HG03354 (cell line): Measurements from ENCODE around the gene GLRX3.

Experiments used
- ATAC-seq: cut with Tn5 transposase; IDR thresholded peaks from one replicate; pipeline ENCODE4 v1.9.1; 2021; ENCODE audit warnings: mild to moderate bottlenecking; ENCODE audit not compliant: unreplicated experiment, poor library complexity, severe bottlenecking

The GLRX3 gene

DNA sequence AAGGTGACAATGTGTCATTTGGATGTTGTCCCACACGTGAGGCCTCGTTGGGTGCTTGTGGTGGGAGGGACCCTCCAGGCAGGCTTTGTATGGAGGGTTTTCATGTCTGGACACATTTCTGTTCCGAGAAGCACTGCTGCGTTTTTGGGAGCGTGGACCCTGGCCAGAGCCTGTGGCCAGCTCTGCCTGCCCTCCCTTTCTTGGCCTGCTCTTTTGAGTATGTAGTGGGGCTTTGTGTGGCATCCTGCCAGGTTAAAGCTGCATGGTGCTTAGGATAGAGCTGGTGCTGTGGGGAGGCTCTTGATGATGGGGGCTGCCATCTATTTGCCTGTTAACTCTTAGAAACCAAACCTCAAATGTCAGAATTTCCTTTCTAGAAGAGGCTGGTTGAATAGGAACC lies 45.7 kb downstream of the GLRX3 start:
- no peak for ATAC-seq

DNA sequence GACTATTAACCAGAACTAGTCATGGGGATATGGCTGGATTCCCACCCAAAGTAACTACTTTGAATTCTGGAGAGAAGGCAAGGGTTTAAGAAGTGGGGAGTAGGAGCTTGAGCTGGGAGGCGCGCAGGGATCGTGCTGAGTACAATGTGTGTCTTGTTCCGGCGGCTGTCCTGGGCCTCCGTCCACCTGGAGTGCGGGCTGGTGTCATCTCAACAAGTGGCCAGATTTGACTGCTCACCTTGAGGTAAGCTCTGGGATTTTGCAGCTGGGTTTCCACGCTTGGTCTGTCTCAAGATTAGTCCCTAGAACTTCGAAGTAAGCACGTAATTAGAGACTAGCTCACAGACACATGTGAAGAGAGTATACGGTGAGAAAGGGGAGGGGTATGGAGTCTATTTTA lies 49.4 kb downstream of the GLRX3 start:
- ATAC-seq, result no peak

DNA sequence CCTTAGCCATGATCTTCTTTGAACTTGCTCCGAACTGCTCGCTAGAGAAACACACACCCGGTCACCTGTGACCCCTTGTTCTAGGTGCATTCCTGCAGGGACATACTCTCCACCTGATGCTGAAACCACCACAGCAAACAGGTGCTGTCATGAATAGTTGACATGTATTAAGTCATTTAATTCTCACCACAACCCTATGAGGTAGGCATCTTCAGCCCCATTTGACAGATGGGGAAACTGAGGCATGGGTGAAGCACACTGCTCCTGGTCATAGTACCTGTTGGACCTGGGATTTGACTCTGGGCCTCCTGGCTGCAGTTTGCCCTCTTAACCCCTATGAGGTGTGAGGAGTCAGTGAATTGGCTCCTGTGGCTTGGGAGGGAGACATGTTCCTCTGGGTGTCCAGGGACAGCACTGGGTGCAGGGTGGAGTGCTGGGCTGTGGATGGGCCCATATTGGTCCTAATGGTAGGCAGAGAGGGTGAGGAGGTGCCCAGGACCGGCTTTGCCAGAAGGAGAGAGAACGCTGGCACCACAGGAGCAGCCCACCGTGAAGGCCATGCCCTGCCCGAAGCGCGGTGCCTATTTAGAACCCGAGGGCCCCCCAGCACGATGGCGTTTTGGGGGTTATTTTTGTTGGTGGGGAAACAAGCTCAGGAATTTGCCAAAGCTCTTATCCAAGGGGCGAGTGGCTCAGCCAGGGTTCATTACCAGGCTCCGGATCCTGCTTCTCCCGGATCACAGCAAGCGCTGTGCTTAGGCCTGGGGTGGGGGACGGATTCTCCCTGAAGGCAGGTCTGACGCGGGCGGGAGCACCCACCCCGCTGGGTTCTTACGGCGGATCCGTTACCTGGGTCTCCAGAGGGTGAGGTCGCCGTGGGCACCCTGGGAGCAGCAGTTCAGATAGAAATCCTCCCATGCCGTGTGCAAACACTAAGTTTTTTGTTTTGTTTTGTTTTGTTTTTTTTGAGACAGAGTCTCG lies 52.3 kb downstream of the GLRX3 start:
- no peak for ATAC-seq

DNA sequence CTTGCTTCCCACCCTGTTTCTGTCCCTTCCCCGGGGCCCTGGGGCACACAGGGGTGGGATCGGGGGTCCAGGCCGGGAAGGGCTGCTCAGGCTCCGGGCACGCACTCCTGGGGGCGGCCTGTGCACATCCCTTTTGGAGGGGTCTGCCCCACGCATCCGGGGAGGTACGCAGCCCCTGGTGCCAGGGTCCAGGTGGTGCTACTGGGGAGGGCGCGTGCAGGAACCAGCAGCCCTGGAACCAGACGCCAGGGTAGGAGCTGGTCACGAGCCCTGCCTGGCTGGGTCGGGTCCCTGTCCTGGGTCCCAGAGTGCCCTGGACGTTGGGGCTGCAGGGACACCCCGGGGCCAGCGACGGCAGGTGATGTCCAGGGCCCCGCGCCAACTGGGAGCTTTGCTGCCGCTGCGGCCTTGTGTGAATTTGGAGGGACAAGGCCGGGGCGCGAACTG lies 53.4 kb downstream of the GLRX3 start:
- ATAC-seq, result peak; percentile 3

DNA sequence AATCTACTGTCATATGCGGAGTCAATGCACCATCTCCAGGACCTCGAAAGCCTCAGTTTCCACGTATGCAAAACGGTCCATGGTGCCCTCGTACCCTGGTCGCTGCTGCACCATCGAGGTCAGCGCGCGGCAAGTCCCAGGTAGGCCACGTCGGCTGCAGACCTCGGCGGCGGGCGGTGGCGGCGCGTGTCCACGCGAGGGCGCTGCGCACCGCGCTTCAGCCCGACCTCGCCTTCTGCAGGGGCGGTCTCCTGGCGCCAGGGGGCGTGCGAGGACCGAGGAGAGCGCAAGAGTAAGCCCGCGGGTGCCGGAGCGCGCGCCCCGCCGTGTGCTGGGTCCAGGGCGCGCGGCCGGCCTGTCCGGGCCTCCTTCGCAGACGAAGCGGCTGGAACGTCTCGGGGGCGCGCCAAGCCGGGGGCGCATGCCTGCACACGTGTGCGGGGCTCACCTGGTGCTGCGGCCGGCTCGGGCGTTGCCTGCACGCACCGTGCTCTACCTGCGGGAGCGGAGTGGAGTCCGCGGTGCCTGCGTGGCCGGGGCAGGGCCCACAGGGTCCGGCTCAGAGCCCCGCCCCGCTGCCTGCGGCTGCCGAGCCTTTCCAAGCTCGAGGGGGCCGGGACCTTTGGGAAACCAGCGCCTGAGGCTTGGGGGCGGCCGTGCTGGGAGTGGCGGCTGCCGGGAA lies 54.0 kb downstream of the GLRX3 start:
- peak; percentile 91 for ATAC-seq

DNA sequence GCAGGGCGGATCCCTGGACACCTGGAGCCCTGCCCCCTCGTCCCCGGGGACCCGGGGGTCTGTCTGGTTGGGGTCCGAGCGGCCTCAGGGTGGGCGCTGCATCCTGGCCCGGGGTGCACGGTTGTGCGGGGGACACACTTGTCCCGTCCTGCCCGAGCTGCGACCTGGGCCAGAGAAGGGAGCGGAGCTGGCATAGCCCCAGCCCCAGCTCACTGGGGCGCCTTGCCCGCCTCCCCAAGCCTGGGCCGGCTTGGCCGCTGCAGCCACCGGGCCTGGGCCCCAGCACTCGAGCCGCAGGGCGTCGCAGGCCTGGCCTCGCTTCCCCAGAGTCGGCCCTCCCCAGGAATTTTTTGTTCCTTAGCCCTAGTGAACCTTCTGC lies 54.5 kb downstream of the GLRX3 start:
- ATAC-seq, result peak; percentile 3

DNA sequence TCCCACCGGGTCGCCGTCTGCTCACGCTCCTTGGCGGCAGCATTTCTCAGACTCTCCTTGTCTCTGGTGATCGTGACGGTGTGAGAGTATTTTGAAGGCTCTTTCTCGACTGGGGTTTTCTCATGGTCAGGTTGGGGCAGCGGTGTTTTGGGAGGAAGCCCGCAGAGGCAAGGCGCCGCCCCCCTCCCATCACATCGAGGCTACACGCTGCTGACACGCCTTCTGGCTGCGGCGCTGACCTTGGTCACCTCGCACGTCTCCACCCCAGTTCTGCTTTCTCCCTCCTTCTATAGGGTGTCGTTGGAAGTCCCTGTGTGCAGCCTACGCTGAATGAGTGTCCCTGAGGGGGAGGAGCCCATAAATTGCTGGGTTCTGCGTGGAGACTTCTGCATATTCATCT lies 55.2 kb downstream of the GLRX3 start:
- ATAC-seq, result no peak

DNA sequence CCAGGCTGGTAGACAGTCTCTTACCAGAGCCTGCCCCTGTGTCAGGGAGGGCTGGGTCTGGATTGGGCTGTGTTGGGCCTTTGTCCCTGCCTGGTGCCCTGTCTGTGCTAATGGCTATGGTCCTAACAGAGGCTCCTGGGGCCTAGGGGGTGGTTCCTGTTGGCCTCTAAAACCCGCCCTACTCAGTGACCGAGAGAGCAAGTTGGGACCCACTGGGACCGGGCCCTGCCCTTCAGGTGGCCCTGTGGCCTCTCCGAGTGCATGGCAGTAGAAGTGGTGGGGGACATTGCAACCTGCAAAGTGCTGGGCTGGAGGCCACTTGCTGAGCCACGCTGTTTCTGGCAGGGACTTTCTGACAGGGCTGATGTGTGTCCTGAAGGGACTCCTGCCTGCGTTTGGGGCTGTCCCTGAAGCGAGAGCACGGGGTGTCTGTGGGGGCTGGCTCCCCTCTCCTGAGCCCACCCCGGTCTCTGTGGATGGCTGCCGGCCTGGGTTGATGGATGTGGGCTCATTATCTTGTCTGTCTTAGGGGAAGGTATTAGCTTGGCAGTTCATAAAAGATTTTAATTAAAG lies 56.2 kb downstream of the GLRX3 start:
- no peak for ATAC-seq

DNA sequence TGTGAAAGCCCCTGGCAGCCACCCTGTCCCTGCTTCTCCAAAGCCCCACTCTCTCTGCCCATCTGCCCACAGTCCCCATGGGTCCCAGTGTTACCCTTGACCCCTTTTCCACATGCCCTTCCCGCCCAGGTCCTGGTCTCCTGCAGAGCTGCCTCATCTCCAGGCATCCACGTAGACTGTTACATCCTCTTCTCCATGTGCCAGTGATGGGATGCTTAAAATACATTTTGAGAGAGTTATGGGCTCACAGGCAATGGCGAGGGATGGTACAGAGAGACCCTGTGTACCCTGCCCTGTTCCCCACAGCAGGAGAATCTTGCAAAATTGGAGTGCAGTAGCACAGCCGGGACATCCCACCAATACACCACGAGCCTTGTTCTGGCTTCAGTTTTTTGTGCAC lies 56.8 kb downstream of the GLRX3 start:
- ATAC-seq, result no peak

DNA sequence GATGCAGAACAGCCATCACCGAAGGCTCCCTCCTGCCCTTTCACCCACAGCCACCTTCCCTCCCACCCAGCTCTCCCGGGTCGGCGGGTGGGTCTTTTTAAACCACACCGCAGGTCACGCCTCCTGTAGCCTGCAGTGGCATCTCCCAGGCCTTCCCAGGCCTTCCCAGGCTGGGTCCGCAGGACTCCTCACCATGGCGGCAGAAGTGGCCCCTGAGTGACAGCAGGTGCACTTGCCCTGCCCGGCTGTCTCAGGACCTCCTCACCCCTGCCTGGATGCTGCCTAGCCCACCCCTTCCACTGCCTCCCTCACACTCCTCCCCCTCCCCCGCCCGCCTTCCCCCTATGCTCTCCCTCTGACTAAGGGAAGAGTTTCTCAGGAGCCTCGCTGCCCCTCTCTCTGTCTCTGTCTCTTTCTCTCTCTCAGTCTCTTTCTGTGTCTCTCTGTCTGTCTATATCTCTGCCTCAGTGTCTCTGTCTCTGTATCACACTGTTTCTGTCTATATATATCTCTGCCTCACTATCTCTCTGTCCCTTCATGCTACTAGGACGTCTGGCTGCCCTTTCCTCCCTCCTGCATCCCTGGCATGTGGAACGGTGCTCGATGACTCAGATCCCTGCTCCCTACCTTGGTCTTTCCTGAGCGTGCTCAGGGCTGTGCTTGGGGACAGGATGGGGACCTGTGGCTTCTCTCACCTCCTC lies 57.5 kb downstream of the GLRX3 start:
- ATAC-seq, result no peak

DNA sequence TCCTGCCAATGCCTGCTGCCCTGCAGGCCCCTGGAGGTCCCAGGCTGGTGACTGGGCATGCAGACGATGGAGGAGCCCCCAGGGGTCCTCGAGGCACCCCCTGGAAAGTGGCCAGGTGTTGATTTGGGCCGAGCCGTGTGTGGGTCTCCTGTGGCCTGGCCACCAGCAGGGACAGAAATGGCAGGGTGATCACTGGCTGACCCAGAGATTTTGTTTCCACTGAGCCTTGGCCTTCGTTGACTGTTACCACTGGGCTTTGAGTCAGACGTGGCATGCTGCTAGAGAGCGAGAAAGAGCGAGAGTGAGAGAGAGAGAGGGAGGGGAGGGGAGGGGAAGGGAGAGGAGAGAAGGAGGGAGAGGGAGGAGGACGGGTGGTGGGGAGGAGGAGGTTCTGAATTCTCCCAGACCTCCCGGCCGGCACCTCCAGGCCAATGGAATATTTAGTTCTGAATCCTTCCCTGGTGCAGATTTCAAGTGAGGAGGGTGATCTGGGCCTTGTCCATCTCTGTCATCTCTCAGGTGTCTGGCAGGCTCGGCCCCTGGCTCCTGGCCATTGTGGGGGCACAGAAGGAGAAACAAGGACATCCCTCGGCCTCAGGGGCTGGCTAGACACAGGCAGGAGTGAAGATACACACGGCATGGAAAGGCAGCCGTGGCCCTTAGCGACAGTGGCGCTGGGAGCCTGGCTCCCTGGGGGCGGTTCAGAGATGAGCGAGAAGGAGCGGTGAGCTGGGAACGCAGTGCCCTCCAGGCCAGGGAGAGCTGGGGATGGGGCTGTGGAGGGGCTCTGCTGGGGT lies 58.2 kb downstream of the GLRX3 start:
- ATAC-seq, result no peak

DNA sequence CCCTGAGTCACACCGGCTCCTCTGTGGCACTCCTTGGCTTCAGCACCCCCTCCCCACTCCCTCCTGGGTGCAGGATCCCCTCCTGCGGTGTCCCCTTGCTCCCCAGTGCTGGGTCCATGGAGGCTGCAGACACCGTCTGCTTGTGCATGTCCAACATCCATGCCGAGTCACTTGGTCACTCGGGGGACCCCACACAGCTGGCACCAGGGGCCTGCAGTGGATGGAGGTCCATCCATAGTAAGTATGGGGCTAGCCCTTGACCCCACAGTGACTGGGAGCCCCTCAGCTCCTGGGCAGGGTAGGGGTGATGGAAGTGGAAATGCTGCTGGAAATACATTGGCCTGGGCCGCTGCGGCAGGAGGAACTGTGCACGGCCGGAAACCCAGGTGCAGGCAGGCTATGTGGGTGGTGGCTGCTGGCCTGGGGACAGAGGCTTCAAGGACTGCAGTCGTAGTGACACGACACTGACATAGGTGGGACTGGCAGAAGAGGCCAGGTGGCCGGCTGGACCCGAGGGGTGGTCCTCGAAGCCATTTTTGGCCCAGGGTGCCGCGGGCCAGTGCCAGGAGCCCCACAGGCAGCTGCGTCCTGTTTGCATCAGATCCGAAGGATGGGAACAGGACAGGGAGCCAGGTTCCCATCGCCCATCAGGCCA lies 58.9 kb downstream of the GLRX3 start:
- no peak for ATAC-seq

DNA sequence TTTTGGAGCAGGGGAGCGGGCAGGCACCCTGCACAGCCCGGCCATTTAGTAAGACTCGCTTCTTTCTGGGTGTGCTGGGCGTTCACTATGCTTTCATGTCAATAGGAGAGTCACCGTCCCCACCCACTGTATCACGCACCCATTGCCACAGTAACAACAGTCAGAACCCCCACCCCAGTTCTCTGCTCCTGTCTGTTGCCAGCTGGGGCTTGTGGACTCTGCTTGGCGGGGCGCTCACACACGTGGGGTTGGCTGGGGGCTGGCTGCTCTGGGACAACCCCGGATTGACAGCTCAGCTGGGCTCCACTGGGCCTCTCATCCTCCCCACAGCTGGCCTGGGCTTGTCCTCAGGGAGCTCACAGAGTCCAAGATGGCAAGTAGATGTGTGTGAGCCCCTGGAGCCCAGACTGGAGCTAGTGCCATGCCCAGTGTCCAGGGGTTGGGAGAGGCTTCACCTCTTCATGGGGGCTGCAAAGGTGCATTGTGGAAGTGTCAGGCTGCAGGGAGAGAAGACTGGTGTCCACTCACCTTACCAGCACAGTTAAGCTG lies 59.6 kb downstream of the GLRX3 start:
- ATAC-seq, result no peak

DNA sequence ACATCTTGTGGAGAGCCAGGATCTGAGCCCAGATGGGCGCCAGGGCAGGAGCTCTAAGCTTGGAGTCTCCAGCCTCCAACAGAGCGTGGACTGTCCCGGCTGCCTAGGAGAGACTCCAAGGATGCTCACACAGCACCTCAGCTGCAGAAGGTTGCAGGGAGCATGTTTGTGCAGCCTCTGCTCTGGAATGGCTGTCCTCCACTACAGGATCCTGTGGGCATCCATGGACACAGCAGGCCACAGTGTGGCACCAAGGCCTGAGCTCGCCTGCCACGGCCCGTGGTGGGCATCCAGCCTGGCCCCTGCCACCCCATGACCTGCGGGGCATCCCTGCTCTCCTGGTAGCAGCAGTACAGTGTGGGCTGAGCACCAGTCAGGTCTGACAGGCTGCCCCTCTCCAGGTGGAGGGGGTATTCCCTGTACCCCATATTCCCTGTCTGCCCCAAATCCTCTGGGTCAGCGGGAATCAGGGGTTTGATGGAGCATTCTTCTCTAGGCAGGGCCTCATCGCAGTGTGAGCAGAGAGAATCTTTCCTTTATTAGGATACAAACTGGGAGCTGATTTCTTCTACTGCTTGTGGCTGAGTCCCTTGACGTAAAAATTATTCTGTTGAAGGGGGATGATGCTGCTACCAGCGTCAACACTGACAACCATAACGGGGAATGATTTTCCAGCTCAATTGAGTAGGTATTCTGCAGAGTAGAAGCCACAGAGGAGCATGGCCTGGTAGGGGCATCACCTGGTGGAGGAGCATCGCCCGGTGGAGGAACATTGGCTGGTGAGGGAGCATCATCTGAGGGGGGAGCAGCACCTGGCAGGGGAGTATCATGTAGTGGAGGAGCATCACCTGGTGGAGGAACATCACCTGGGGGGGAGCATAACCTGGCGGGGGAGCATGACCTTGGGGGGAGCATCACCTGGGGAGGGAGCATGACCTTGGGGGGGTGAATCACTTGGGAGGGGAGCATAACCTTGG lies 60.6 kb downstream of the GLRX3 start:
- no peak for ATAC-seq

DNA sequence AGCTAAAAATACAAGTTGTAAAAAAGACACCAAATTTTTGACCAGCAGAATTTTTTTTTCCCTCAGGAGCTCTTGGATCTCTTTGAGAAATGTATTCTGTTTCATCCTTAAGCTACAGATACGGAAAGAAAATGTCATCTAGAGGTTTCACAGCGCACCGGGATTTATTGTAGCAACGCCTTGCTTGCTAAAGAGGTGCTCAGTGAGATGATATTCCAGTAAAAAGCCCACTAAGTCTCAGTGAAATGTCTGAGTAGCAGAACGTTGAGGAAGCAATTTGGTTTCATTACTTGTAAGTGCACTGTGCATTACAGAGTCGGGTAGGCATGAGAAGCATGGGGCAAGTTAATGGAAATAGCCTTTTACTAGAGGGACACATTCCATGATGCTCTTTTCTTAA lies 62.5 kb downstream of the GLRX3 start:
- ATAC-seq, result no peak

DNA sequence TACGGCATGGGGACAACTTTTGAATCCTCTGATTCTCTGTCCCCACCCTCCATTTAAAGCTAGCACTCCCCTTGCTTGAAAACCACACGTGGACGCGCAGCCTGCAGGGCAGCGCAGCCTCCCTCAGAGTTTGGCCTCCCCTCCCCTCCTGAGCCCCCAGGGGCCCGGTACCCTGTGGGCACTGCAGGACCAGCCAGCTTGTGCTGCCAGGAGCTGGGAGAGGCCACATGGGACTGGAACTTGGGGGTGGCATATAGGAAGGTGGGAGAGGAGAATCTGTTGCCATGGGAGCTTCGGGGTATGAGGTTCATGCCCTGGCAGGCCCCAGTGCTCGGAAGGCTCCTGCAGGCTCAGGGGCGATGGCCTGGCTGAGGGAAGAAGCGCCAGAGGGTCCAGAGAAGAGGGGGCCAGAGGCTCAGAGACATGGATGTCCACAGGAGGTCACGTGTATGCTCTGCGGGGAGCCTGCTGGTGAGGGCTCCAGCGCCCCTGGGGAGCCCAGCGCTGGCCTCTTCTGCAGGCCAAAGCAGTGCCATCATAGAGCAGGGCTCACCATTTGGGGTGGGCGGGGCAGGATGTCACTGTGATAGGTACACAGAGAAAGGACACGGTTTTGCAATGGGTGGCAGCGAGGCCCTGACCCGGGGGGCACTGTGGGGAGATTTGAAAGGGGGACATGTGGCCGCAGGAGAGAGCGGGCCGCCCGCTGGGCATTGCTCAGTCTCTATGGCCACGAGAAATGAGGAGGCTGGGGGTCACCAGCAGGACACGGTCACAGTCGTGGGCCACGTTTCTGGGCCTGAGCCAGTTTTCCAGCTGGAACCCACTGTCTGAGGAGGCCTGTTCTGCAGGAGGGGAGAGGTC lies 64.2 kb downstream of the GLRX3 start:
- no peak for ATAC-seq

DNA sequence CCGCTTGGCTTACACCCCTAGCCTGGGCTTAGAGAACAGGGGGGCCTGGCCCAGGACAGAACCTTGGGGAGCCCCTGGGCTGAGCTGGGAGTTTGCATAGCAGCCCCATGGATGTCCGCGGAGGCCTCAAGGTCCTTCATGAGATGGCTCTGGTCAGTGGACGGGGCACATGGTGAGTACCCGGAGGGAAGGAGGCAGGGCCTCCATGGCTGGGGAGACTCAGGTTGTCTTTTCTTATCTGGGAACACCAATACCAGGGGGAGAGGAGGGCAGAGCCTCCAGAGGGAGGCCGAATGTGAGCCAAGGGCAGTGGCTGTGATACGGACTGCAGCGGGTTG lies 64.8 kb downstream of the GLRX3 start:
- ATAC-seq, result no peak
